Stimulated activated CD4-positive, alpha-beta T cell treated with anti-CD3 and anti-CD28 coated beads, Interleukin-2, amount 100 ng/mL, for 4 hours (primary cell): ENCODE data around the gene PPL.

Source experiments
- DNase-seq: peaks from one replicate; pipeline ENCODE4 v3.0.0-alpha.2; 2020; ENCODE audit warnings: low read depth

The PPL gene

GRCh38 chr16:4864728-4865127 is 72.2 kb downstream of the PPL start:
- DNase-seq = no peak

DNA sequence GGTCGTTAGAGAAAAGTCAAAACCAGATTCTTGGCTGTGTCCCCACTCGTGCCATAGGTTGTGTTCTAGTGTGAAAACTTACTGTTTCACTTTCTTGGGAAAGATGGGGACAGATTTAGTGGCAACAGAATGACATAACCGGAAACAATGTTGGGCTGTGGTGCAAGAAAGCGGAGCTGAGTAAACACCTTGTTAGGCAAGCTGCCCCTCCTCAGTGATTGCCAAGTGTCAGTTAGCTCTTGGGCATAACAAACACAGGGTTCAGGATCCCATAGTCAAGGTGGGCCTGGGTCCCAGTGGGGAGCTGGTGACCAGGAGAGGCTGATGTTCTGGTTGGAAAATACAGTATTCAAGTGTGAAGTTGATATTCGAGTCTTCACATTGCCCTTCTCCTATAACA is 74.3 kb downstream of the PPL start:
- no peak for DNase-seq

DNA sequence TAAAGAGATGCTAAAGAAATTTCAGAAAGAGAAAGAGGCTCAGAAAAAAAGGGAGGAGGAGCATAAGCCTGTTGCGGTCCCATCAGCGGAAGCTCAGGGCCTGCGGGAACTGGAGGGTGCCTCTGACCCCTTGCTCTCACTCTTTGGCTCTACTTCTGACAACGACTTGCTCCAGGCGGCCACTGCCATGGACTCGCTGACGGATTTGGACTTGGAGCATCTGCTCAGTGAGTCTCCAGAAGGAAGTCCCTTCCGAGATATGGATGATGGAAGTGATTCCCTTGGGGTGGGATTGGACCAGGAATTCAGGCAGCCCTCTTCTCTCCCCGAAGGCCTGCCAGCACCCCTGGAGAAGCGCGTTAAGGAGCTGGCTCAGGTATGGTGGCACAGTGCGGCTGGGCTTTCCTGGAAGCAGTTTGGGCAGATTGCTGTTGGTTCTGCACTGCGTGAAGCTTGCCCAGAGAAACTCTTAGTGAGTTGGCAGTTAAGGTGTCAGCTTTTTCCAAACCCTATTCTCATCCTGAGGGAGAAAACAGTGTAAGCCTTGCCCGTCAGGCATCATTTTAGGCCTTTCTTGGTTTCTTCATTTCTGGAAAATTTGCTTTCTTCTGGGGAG is 76.1 kb downstream of the PPL start:
- no peak for DNase-seq

- DNase-seq = no peak
Observed at GRCh38 chr16:4859900-4860255, 77.1 kb downstream of the PPL start.

- DNase-seq = no peak
Observed at GRCh38 chr16:4859190-4859899, 77.6 kb downstream of the PPL start.

DNA sequence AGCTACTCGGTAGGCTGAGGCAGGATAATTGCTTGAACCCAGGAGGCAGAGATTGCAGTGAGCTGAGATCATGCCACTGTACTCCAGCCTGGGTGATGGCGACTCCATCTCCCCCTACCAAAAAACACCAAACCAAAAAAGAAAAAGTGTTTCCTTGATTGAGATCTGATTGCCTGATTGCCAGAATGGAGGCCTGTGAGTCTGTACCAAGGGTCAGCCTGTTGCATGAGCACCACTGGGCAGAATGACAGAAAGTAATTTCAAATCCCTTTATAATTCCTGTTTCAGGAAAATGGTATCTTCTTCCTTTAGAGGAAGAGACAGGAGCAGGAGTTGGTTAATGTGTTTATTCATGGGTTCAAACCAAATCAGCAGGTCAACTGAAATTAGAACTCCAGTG is 81.1 kb downstream of the PPL start:
- DNase-seq = no peak

DNA sequence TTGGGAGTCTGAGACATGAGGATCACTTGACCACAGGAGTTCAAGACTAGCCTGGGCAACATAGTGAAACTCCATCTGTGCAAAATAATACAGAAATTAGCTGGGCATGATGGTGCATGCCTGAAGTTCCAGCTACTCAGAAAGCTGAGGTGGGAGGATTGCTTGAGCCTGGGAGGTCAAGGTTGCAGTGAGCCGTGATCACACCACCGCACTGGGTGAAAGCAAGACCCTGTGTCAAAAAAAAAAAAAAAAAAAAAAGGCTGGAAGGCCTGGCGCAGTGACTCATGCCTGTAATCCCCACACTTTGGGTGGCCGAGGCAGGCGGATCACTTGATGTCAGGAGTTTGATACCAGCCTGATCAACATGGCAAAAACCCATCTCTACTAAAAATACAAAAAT is 81.6 kb downstream of the PPL start:
- DNase-seq = no peak

DNA sequence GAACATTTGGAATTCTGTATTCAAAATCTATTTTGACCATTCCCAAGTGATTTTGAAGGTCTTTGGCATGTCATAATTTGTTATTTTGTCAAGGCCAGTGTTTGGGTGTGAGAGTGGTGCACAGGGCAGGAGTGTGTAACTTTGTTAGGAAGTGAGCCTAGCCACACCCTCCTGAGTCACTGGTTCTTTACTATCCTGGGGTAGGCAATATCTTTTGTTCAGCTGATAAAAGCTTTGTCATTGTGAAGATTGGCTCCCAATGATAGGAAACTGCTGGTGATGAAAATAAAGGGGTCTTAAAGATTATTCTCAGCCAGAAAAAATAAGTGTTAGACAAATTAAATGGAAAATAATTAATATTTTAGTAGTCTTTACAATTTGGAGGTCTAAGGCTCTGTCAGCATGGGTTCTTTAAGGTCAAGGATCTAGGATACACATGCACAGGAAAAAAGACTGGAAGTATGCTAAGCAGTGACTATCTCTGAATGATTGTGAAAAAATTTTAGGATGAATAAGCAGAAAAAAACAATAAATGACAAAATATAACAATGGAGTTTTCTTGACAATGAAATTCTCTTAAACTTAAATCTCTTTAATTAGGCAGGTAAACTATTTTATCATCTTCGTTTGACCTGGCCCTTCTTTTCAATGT is 84.6 kb downstream of the PPL start:
- DNase-seq = no peak

DNA sequence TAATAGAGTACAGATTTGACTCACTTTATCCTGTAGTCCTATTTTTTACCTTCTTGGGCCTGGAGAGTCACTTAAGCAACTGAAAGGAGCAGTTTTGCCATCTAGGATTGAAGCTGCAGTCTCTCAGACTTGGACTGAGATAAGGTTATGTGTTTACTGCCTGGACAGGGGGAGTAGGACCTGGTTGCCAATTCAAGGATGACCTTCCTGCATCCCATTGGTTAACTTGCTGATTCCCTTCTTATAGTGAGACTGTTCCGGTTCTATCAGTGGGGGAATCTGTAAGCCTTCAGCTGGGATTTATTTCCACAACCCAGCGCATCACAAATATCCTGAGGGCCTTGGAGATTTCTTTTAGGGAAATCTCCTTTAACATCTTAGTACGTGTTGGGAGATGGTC is 86.7 kb downstream of the PPL start:
- no peak for DNase-seq

GRCh38 chr16:4847774-4848587 is 89.0 kb downstream of the PPL start:
- DNase-seq = no peak

GRCh38 chr16:4846901-4847773 is 89.8 kb downstream of the PPL start, which contains the start of the genes GLYR1 and UBN1:
Gene GLYR1, minus strand, starts transcription at chr16:4847288. Its CDS starts 23 bp downstream, at chr16:4847265.
Gene UBN1, plus strand, starts transcription at chr16:4847481. Its CDS starts 5,437 bp downstream, at chr16:4852918.
- DNase-seq = peak; percentile 100

DNA sequence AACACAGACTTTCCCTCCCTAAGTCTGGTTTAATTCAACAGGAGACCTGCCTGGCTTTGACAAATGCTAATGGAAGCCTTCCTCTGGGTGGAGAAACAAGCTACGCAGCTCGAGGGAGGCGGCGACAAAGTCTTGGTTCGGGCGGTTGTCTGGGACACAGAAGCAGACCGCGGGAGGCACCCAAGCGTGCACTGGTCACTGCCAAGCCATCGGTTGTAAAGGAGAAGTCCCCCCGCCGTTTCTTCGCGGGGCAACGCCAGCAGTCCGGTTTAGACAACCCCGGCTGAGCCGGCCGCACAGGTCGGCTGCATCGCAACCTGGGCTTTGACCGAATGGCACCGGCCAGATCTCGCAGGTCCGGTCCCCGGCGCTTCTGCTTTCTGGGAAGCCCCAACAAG is 90.4 kb downstream of the PPL start:
- no peak for DNase-seq

DNA sequence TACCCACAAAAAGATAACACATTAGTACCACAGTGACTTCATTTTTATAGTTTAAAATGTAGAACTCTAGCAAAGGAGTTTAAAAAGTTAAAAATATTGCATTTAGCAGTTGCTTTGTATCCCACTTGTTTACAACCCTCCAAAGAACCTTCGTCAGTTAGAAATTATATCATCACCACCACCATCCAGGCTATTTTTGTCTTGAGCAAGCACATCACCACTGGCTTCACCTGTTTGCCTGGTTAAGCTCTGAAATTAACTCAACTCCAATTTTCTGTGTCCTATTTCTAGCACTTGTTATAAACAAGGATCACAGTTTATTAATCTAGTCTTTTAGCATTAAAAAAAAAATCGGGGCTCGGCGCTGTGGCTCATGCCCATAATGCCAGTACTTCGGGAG is 96.0 kb downstream of the PPL start:
- DNase-seq = no peak

GRCh38 chr16:4839942-4840341 is 97.0 kb downstream of the PPL start:
- DNase-seq = no peak

- DNase-seq = no peak
Observed at GRCh38 chr16:4837733-4838501, 99.0 kb downstream of the PPL start.

GRCh38 chr16:4836727-4837126 is 100.2 kb downstream of the PPL start:
- DNase-seq = no peak

DNA sequence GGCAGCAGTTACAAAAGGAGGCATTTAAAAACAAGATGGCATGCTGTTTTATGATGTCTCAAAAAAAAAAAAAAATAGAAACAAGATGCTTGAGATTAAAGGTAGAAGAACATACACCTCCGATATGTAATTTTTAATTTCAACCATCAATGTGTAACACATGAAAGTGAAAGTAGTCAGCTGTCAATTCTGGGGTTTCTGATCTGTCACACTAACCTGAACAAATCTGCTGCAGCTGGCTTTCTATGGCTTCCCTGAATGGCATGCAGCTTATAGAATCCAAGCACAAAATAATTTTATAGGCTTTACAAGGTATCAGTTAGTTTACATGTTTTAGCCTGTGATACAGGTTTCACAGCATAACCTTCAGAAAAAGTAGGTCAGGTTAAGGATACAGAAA is 103.4 kb downstream of the PPL start:
- no peak for DNase-seq

- no peak for DNase-seq
Observed at GRCh38 chr16:4832698-4833343, 104.1 kb downstream of the PPL start.
